Measurements from ENCODE around the gene HK1. TPM values are rescaled to one million over a fixed set of nuclear protein-coding genes. Genes with fewer than 3 reads are reported as not detected.
A peak's percentile ranks its signal among the peaks of the same experiment; 100 is the strongest.
"Not testable (repeated sequence)": the region's sequence is repeated elsewhere in the genome, so short reads cannot be mapped to it uniquely, and the experiment has no call there.

Gene HK1
- total RNA-seq, 1 donor from 2014 or later, result 95.0 TPM

- H3K27me3 Mint-ChIP-seq (ENCODE audit: low read depth, unreplicated experiment), result no peaks in the 10 kb centered on the region
- peaks cover 5% of the 10 kb centered on the region for H3K36me3 Mint-ChIP-seq (ENCODE audit: low read depth, unreplicated experiment)
- TF ChIP-seq EZH2 (IDR thresholded peaks at IDR 0.05; ENCODE audit: insufficient read depth, low read length), result no peak
- no peak for TF ChIP-seq CTCF (IDR thresholded peaks at IDR 0.05; ENCODE audit: insufficient read depth, low read depth, low read length)
- H3K36me3 ChIP-seq (ENCODE audit: insufficient read depth, low read length), result no peaks in the 10 kb centered on the region
- no peak overlapping the region for H3K4me3 Mint-ChIP-seq (ENCODE audit: unreplicated experiment)
- H3K27me3 ChIP-seq (ENCODE audit: insufficient read depth, low read length), result peaks cover 4% of the 10 kb centered on the region
- no peak overlapping the region for H3K4me3 ChIP-seq (ENCODE audit: insufficient read depth, low read depth, low read length)
- no peak for FAIRE-seq
- H3K27ac Mint-ChIP-seq (ENCODE audit: unreplicated experiment), result no peak overlapping the region
- H2AFZ ChIP-seq (ENCODE audit: low read depth, low read length), result no peak overlapping the region
- H3K4me1 Mint-ChIP-seq (ENCODE audit: low read depth, unreplicated experiment), result peaks cover 16% of the 10 kb centered on the region
- H3K4me1 ChIP-seq (ENCODE audit: insufficient read depth, low read length), result no peaks in the 10 kb centered on the region
- no peak overlapping the region for H3K27ac ChIP-seq (ENCODE audit: low read depth, low read length)
- H3K9me3 ChIP-seq (ENCODE audit: insufficient read depth, low read depth, low read length), result no peaks in the 10 kb centered on the region
- H4K20me1 ChIP-seq (ENCODE audit: insufficient read depth, low read length), result no peaks in the 10 kb centered on the region
- no peak overlapping the region for H3K9ac ChIP-seq (ENCODE audit: low read length)
- peak overlapping the region; percentile 42 for H3K4me2 ChIP-seq (ENCODE audit: low read length)
- no peaks in the 10 kb centered on the region for H3K79me2 ChIP-seq (ENCODE audit: insufficient read depth, low read length)
- DNase-seq (ENCODE audit: low read depth), result no peak
- H3K9me3 Mint-ChIP-seq (ENCODE audit: unreplicated experiment), result peaks cover 16% of the 10 kb centered on the region
Measured at GRCh38 chr10:69279110-69279509, 814 bp downstream of the HK1 start.

- no peak overlapping the region for H3K27ac Mint-ChIP-seq (ENCODE audit: unreplicated experiment)
- no peaks in the 10 kb centered on the region for H3K79me2 ChIP-seq (ENCODE audit: insufficient read depth, low read length)
- no peaks in the 10 kb centered on the region for H3K36me3 ChIP-seq (ENCODE audit: insufficient read depth, low read length)
- peaks cover 5% of the 10 kb centered on the region for H3K36me3 Mint-ChIP-seq (ENCODE audit: low read depth, unreplicated experiment)
- H3K27me3 ChIP-seq (ENCODE audit: insufficient read depth, low read length), result peaks cover 11% of the 10 kb centered on the region
- H3K9me3 Mint-ChIP-seq (ENCODE audit: unreplicated experiment), result peaks cover 16% of the 10 kb centered on the region
- H3K9me3 ChIP-seq (ENCODE audit: insufficient read depth, low read depth, low read length), result no peaks in the 10 kb centered on the region
- no peak overlapping the region for H3K4me2 ChIP-seq (ENCODE audit: low read length)
- H3K4me3 Mint-ChIP-seq (ENCODE audit: unreplicated experiment), result no peak overlapping the region
- H2AFZ ChIP-seq (ENCODE audit: low read depth, low read length), result no peak overlapping the region
- TF ChIP-seq CTCF (IDR thresholded peaks at IDR 0.05; ENCODE audit: insufficient read depth, low read depth, low read length) (no peak), EZH2 (IDR thresholded peaks at IDR 0.05; ENCODE audit: insufficient read depth, low read length) (no peak)
- no peak overlapping the region for H3K27ac ChIP-seq (ENCODE audit: low read depth, low read length)
- no peak for DNase-seq (ENCODE audit: low read depth)
- no peaks in the 10 kb centered on the region for H4K20me1 ChIP-seq (ENCODE audit: insufficient read depth, low read length)
- H3K9ac ChIP-seq (ENCODE audit: low read length), result no peak overlapping the region
- H3K4me1 ChIP-seq (ENCODE audit: insufficient read depth, low read length), result no peaks in the 10 kb centered on the region
- no peak overlapping the region for H3K4me3 ChIP-seq (ENCODE audit: insufficient read depth, low read depth, low read length)
- no peak for FAIRE-seq
- H3K27me3 Mint-ChIP-seq (ENCODE audit: low read depth, unreplicated experiment), result peaks cover 4% of the 10 kb centered on the region
- H3K4me1 Mint-ChIP-seq (ENCODE audit: low read depth, unreplicated experiment), result peaks cover 13% of the 10 kb centered on the region
Measured at GRCh38 chr10:69281507-69282413, 3.5 kb downstream of the HK1 start.

- FAIRE-seq; DNase-seq (ENCODE audit: low read depth); H3K9me3 ChIP-seq (ENCODE audit: insufficient read depth, low read depth, low read length); H3K4me3 Mint-ChIP-seq (ENCODE audit: unreplicated experiment); H3K4me2 ChIP-seq (ENCODE audit: low read length); H3K4me3 ChIP-seq (ENCODE audit: insufficient read depth, low read depth, low read length); H2AFZ ChIP-seq (ENCODE audit: low read depth, low read length); H3K9ac ChIP-seq (ENCODE audit: low read length); H3K4me1 ChIP-seq (ENCODE audit: insufficient read depth, low read length); H3K36me3 Mint-ChIP-seq (ENCODE audit: low read depth, unreplicated experiment); H3K79me2 ChIP-seq (ENCODE audit: insufficient read depth, low read length); H3K4me1 Mint-ChIP-seq (ENCODE audit: low read depth, unreplicated experiment); H3K36me3 ChIP-seq (ENCODE audit: insufficient read depth, low read length); H3K27ac ChIP-seq (ENCODE audit: low read depth, low read length); H4K20me1 ChIP-seq (ENCODE audit: insufficient read depth, low read length); H3K27me3 Mint-ChIP-seq (ENCODE audit: low read depth, unreplicated experiment); H3K27ac Mint-ChIP-seq (ENCODE audit: unreplicated experiment): not testable (repeated sequence)
- H3K27me3 ChIP-seq (ENCODE audit: insufficient read depth, low read length), result peaks cover 11% of the 10 kb centered on the region
- H3K9me3 Mint-ChIP-seq (ENCODE audit: unreplicated experiment), result peaks cover 16% of the 10 kb centered on the region
Measured at GRCh38 chr10:69284402-69284801, 6.1 kb downstream of the HK1 start.

Data from astrocyte (in vitro differentiated cells and primary cell).